SK-MEL-5 (cell line): ENCODE measurements around the gene LUC7L3. TPM values are rescaled to one million over a fixed set of nuclear protein-coding genes. Genes with fewer than 3 reads are reported as not detected.

Source experiments
- DNase-seq: peaks from one replicate; pipeline ENCODE4 v3.0.0-alpha.2; 2016; ENCODE audit warnings: low read depth, low spot score
- in situ Hi-C: cut with HindIII; loops from 2 replicates; pipeline ENCODE4 v1.10.0; 2016; ENCODE audit warnings: low sequenced_read_pairs, high pct_unique_total_duplicates, low pct_unique_long_range_greater_than_20kb
- total RNA-seq: library from RNA; depleted of rRNA; stranded (reverse); fragments of >200 nt; shearing (Covaris generic); gene quantifications from 2 replicates; pipeline ENCODE4 v1.2.3, GENCODE V29; 2014

Gene LUC7L3
- total RNA-seq, 1 experiment from 2014 or later, result 29.4 TPM

- in situ Hi-C loops, result no loop called here
- DNase-seq, result no peak
These were observed 9.7 kb downstream of the LUC7L3 start for GRCh38 chr17:50728881-50729765.

GRCh38 chr17:50731575-50732460 lies 12.4 kb downstream of the LUC7L3 start:
- in situ Hi-C loops, result no loop called here
- DNase-seq, result no peak

GRCh38 chr17:50735287-50735686 lies 15.9 kb downstream of the LUC7L3 start:
- DNase-seq, result no peak
- in situ Hi-C loops, result no loop called here

GRCh38 chr17:50737118-50737698 lies 17.8 kb downstream of the LUC7L3 start:
- DNase-seq, result no peak
- in situ Hi-C loops, result no loop called here

GRCh38 chr17:50739098-50739497 lies 19.7 kb downstream of the LUC7L3 start:
- in situ Hi-C loops, result no loop called here
- no peak for DNase-seq

GRCh38 chr17:50745631-50746030 lies 26.2 kb downstream of the LUC7L3 start:
- DNase-seq, result no peak
- in situ Hi-C loops, result no loop called here

- in situ Hi-C loops, result no loop called here
- DNase-seq, result no peak
These were observed 29.8 kb downstream of the LUC7L3 start for GRCh38 chr17:50749245-50749644.

- DNase-seq, result no peak
- in situ Hi-C loops, result no loop called here
These were observed 35.1 kb downstream of the LUC7L3 start for GRCh38 chr17:50754521-50754920.

- in situ Hi-C loops, result no loop called here
- DNase-seq, result no peak
These were observed 39.1 kb downstream of the LUC7L3 start for GRCh38 chr17:50758524-50758923.

GRCh38 chr17:50758989-50759544 lies 39.7 kb downstream of the LUC7L3 start:
- in situ Hi-C loops, result no loop called here
- DNase-seq, result no peak

GRCh38 chr17:50762177-50762576 lies 42.8 kb downstream of the LUC7L3 start:
- DNase-seq, result no peak
- in situ Hi-C loops, result no loop called here

GRCh38 chr17:50763716-50764475 lies 44.5 kb downstream of the LUC7L3 start:
- DNase-seq, result peak; percentile 16
- in situ Hi-C loops, result no loop called here

- no peak for DNase-seq
- in situ Hi-C loops, result no loop called here
These were observed 45.3 kb downstream of the LUC7L3 start for GRCh38 chr17:50764734-50765149.

GRCh38 chr17:50765454-50766221 lies 46.2 kb downstream of the LUC7L3 start:
- DNase-seq, result no peak
- in situ Hi-C loops, result no loop called here

- in situ Hi-C loops, result no loop called here
- DNase-seq, result no peak
These were observed 47.0 kb downstream of the LUC7L3 start for GRCh38 chr17:50766222-50767023.

- DNase-seq, result no peak
- in situ Hi-C loops, result no loop called here
These were observed 47.6 kb downstream of the LUC7L3 start for GRCh38 chr17:50767030-50767429.
